GM18870 (cell line): ENCODE results near the gene SCRN1.

Experiments
- ATAC-seq: cut with Tn5 transposase; IDR thresholded peaks from one replicate; pipeline ENCODE4 v1.9.1; 2021; ENCODE audit warnings: moderate library complexity; ENCODE audit not compliant: unreplicated experiment

SCRN1 gene, protein sequence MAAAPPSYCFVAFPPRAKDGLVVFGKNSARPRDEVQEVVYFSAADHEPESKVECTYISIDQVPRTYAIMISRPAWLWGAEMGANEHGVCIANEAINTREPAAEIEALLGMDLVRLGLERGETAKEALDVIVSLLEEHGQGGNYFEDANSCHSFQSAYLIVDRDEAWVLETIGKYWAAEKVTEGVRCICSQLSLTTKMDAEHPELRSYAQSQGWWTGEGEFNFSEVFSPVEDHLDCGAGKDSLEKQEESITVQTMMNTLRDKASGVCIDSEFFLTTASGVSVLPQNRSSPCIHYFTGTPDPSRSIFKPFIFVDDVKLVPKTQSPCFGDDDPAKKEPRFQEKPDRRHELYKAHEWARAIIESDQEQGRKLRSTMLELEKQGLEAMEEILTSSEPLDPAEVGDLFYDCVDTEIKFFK

DNA sequence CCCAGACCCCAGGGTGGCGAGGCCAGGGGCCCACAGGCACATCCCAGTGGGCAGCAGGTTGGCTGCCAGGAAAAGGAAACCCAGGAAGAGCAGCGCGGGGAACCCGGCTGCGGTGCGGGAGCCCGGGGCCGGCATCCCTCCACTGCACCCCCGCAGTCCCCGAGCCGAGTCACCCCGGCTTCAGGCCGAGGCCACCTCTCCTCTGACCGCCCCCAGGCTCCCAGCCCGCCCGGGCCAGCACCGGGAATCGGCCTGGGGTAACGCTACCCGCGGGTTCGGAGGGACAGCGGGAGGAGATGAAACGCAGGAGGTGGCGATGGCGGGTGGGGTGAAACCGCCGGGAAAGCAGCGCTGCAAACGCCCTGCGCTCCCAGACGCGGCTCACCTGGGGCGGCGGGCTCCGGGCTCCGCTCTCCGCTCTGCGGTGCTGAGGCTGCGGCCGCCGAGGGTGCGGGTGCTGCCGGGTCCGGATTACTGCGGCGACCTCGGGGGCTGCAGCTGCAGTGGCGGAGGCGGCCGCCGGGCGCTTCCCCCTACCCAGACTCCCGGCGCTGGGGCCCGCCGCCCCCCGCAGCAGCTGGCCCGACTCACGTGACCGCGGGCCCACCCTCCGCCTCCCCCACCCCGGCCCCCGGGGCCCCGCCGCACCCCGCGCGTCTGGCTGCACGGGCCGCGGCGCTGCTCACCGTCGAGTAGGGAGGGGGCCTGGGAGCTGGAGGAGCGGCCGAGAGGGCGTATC, at the start of gene SCRN1:
SCRN1 (minus strand) TSS at position 545 of the 739 bp plus-strand sequence. CDS start 20,734 bp downstream, outside the sequence.
- no peak for ATAC-seq

DNA sequence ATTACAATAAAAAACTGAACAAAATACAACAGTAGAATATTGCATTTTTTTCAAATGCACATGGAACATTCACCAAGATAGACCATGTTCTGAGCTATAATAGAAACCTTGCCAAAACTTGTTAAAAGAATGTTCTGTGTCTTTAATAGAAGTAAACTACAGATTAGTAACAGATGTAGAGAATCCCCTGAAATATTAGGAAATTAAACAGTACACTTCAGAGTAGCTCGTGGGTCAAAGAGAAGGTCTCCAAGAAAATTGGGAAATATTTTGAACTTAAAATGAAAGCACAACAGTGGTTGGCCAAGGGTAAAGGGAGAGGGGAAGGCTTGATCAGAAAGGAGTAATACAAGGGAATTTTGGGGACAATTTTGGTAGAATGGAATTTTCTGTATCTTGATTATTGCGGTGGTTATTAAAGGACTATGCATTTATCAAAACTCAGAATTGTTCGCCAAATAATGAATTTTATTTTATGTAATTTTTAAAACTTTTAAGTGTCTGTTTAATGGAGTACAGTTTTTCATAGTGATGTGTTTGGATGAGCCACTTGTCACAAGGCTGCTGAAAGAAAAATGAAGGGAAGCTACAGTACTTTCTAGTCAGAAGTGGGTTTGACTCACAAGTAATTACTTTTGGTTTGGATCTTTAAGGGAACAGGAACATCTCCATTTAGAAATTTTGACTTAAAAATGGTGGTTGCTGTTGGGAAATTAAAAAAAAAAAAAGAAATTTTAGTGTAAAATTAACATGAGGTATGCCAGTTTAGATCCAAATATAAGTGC, 48.8 kb upstream of the SCRN1 start:
- no peak for ATAC-seq

DNA sequence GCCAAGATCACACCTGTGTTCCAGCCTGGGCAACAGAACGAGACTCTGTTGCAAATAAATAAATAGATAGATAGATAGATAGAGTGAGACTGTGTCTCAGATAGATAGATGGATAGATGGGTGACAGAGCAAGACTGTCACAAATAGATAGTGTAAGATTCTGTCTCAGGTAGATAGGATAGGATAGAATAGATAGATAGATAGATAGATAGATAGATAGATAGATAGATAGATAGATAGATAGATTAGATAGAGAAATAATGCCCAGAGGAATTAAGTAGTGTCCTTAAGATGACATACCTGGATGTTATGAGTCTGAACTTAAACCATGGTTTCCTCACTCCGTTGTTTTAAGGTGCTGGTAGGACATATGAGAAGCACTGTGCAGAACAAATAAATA, 46.6 kb upstream of the SCRN1 start:
- ATAC-seq: no peak

DNA sequence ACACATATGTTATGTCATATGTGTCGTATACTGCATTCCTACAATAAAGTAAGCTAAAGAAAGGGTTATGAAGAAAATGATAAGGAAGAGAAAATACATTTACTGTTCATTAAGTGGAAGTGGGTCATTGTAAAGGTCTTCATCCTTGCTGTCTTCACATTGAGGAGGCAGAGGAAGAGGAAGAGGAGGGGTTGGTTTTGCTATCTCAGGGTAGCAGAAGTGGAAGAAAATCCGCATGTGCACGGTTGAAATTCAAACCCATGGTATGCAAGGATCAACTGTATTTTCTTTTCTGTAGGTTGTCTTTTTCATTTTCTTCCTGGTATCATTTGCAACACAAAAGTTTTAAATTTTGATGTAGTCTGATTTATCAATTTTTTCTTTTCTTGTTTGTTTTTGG, 44.9 kb upstream of the SCRN1 start:
- no peak for ATAC-seq

DNA sequence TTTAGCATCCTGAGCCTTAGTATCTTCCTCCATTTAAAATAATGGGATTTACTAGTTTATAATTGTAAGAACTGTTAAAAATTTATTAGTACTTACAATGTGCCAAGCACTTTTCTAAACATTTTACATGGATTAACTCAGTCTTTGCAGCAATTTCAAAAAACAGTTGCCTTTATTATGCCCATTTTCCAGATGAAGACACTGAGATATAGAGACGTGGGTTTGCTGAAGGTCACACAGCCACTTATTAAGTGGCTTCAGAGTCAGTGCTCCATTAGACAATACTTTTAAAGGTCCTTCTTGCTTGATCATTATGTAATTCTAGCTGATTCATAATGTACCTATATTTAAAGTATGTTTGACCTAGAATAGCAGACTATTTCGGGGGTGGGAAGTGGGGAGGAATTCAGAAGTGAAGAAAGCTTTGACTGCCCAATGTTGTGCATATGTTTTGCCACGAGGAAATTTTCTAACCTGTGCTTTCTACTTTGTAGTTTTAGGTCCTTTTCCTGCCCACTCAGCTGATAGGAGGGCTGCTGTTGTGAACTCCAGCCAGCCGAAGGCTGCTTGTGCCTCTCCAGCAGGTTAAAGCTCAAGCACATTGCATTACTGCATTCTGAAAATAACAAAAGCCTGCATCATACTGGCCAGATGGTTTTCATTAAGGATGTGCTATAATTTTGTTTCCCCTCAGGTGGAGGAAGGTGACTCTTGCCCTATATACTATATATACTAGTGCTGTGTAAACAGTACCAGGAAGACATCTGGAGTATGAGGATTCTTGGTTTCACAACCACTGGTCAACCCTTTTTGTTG, 42.9 kb upstream of the SCRN1 start:
- ATAC-seq: no peak

DNA sequence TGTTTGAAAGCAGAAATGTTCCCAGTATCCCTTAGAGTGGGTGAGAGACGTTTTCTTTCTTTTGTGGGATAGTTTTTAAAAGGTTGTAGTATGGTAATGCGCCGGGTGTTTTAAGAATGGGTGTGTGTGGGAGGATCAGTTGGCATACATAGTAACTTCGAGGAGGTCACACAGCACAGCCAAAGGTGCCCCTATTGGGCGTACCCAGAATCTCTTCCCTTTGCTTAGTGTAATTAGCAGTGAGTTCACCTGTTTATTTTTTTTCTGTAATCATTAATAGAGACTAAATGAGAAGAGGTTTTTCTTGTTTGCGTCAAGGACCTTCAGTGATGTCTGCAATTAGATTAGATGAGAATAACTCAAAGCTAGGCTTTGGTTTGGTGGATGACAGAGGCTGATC, 40.1 kb upstream of the SCRN1 start:
- no peak for ATAC-seq

DNA sequence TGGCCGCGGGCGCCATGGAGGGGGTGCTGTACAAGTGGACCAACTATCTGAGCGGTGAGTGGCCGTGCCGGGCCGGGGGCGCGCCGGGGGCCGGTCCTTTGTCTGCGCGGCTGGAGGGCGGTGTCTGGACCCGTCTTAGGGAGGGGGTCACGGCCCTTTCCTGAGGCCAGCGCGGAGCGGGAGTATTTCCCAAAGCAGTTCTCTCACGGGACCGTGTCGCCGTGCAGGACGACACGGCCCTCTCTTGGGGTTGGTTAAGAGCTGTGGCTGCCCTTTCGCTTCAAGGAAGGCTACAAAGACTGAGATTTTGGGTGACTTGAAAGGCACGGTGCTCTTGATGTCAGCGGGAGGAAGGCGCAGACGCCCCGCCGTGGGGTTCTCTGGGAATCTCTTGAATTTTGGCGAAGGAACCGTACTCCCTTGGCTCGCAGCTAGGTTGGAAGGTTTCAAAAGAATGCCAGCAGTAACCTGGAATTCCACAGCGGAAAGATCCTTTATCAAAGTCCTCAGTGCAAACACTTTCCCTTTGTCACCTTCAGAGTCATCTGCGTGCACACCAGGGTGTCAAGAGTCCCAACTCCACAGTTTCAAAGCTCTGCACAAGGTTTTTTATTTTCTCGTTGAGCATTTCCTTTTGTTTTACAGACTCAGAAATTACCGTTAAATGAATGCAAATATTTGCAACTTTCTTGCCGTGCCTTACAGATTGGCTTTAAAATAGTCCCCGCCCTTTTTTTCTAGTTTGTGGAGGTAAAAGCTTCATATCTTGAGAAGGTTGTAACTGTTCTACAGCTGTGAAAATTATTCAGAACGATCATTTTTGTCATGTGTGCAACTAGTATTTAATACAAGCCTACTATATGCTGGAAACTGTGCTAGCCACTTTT, 39.4 kb upstream of the SCRN1 start:
- ATAC-seq: no peak

DNA sequence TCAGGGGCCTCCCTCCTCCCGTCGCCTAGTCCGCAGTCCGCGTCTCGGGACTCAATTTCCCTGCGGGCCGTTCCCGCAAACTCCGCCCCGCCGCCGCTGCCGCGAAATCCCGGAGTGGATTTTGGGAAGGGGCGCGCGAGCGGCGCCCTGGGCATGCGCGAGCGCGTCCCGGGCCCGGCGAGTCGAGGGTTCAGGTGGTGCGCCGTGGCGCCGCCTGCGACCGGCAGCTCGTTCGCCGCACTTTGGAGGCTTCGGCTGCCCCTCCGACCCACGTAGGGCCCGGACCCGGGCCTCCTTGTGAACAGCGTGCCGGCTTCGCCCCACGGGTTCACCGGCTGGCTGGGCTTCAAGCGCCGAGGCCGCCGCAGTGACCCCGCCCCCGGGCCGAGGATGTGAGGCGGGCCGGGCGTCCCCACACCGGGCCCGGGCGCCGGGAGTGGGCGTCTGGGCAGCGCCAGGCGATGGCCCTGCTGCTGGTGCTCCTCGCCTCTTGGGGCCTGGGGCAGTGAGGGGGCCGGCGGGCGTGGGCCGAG, 38.7 kb upstream of the SCRN1 start, which contains the start of gene PLEKHA8:
PLEKHA8 (plus strand) TSS at position 197 of the 533 bp plus-strand sequence. CDS start 351 bp downstream, outside the sequence.
- peak; percentile 32 for ATAC-seq

DNA sequence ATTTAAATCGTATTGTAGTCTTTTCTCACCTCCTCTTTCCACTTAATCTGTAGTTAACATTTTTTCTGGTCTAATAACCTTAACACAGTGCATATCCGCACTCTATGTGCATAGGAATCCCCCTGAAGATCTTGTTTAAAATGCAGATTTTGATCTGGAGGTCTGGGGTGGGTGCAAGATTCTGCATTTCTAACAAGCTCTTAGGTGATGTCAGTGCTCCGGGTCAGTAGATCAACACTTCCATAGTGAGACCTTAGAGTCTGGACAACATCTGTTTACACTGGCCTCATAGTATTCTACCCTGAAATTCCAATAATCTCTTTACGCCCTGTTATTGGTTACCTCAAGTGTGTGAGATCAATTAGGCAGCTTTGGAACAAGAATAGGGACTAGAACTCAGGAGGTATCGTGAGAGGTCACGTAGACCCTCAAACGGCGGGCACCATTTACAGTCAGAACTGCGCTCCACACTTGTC, 38.2 kb upstream of the SCRN1 start:
- peak; percentile 5 for ATAC-seq

DNA sequence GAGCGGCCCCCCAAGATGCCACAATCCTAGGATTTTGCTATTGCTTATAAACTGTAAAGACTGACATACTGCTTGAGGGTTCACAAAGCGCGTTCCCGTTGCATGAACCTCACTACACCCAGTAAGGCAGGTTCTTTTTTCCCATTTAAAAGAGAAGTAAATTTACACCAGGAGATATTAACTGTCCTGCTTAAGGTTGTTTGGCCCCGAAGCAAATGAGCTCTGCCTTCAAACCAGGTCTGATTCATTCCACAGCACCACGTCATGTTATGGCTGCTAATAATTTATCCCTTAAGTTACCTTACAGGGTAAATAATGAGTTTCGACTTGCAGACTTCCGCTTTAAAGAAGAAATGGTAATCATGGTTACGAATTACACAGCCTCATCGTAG, 37.5 kb upstream of the SCRN1 start:
- no peak for ATAC-seq

DNA sequence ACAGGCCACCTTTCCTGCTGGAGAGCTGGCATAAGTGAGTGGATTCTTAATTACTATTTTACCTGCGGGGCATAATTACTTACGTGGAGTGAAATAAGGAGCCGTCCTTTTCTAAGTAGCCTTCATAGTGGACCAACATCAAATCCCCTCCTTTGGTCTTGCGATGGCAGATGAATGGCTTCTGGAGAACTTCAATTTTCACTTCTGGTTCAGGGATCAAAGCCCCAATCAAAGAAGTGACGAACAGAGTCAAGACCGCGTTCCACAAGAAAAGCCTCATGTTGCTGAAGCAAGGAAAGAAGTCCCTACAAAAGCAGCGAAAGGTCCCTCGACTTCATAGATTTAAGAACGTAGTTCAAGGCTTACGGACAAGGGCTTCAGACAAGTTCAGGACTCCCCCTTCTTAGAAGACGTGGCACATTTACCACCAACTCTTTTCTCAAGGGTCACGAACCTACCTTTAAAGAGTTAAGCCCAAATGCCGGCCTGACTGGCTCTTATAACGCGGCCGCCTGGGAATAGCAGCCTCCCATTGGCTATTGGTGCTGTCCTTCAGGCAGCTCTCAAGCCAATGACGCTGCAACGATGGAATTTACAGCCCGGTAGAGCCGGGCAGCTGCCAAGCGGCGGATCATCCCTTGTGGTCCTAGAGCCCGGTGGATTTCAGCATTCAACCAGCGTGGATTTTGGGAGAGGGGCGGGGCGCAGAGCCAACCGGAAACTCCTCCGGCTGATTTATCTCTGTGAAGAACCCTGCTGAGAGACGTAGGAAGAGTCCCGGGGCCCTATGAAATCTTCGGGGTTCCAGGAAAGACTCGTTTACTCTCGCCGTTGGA, 36.8 kb upstream of the SCRN1 start, which contains the start of gene FKBP14:
FKBP14 (minus strand) TSS at position 474 of the 836 bp plus-strand sequence; CDS start at position 280, 194 bp downstream.
- peak; percentile 84 for ATAC-seq

DNA sequence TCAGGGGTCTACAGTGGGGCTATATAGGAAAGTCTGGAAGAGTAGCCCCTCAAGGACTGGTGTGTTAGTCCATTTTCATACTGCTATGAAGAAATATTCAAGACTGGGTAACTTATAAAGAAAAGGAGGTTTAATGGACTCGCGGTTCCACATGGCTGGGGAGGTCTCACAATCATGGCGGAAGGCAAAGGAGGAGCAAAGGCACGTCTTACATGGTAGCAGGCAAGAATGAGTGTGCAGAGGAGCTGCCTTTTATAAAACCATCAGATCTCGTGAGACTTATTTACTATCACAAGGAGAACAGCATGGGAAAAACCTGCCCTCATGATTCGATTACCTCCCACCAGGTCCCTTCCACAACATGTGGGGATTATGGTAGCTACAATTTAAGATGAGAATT, 33.9 kb upstream of the SCRN1 start:
- ATAC-seq: no peak

DNA sequence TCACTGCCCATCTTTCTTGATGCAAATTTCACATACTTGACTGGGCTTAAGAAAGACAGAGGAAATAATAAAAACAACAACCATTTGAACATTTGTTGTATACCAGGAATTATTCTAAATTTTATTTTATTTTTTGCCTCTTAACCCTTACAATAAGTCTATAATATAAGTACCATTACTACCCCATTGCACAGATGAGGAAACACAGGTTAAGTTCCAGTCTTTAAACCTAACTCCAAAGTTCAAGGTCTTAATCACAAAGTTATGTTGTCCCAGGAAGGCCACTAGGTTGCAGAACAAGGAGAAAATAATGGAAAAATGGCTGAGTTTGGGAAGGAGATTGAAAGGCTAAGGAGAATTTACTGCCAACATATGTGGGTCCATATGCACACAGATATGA, 33.4 kb upstream of the SCRN1 start:
- no peak for ATAC-seq

DNA sequence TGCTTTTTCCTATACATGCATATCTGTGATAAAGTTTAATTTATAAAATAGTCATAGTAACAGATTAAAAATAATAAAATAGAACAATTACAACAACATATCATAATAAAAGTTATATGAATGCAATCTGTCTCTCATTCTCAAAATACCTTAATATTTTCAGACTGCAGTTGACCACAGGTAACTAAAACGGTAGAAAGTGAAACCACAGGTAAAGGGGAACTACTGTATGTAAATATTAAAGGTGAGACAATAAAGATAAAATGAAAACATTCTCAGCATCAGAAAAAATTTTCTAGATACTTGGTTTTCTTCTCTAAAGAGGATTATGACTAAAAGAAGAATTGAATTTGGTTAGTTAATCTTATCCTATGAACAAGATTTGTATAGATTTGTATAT, 30.9 kb upstream of the SCRN1 start:
- ATAC-seq: no peak

DNA sequence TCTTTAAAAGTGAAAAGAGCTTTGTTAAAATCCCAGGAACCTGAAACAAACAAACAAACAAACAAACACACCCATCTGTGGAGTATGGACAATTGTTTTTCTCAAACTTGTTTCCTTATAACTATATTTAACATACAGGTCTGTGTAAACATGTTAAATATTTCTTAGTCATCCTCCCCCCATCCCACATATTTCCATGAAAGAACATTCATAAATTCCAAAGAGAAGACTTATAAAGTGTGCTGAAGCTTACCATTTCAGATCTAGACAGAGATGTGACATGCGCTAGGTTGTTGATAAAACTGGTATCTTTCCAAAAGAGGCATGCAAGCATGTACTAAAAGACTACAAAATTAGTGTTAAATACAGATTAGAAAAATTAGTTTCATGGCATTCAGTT, 30.4 kb upstream of the SCRN1 start:
- ATAC-seq: no peak

DNA sequence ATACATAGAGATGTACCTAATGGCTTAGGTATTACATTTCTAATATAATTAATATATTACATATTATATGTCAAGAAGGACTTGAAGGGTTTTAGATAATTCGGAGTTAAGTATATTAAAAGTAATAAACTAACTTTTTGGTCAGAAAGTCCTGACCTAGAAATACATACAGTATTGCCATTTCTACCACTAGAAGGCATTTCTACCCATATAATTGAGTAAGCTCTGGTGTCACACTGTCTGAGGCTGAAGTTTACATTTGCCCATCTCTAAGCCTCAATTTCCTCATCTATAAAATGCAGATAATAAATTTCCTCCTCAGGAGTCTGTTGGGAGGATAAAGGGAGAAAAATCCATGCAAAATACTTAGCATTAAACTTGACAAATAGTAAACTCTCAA, 29.8 kb upstream of the SCRN1 start:
- ATAC-seq: no peak

DNA sequence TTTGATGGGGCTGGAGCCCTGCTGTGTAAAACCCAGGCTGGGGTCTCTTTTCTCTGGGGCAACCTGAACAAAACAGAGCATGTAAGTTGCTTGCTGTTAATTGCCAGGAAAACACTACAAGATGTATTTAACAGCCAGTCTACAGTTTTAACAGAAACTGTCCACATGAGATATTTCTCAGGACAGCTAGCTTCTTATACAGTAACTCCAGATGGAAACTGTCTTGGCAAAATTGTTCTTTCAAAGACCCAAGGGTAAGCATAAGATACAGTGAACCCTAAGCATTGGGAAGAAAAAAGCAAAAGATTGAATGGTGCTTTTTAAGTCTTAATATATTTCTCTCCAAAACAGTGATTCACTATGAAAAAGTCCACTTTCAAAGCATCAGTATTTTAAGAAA, 28.9 kb upstream of the SCRN1 start:
- no peak for ATAC-seq

DNA sequence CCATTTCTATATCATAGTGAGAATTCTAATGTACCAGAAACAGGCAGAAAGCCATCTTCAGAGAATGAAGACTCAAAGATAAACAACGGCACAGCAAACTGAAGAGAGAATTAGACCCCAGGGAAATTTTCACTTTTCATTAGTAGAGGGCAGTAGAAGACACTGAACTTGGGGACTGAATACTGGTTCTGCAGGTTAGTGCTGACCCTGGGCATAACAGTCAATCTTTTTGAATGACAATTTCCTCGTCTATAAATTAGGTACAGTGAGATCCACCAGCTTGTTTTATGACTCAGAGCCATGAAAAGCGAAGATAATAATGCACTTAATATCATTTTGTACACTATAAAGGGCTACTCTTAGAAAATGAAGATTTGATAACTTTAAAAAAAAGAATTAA, 23.2 kb upstream of the SCRN1 start:
- no peak for ATAC-seq
